Measurements from ENCODE around the gene TRPM3. TPM values are rescaled to one million over a fixed set of nuclear protein-coding genes. Genes with fewer than 3 reads are reported as not detected.
A peak's percentile ranks its signal among the peaks of the same experiment; 100 is the strongest.

TRPM3 gene
- total RNA-seq, 1 donor from 2014 or later, result 0.15 TPM

DNA sequence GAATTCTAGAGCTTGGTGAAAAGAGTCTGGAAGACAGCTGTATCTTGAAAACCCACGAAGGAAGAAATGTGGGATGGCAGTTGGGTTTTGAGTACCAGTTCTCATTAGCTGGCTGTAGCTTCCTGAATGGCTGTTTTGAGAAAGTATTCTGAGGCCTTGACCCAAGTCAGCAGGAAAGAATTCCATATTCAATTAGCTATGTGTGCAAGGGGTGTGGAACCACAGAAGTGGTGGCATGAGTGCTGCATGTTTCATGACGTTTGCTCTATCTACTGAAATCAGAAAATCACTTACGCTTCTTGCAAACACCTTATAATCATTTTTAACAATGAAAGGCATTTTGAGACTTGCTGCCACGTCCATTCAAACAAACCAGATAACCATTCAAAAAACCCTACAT, 69.1 kb downstream of the TRPM3 start:
- Histone ChIP-seq H3K36me3 (no peaks in the 10 kb centered on the region), H3K9me3 (no peaks in the 10 kb centered on the region), H3K4me3 (no peak overlapping the region), H3K27me3 (ENCODE audit: low read depth) (no peaks in the 10 kb centered on the region), H3K4me1 (no peaks in the 10 kb centered on the region), H3K27ac (no peak overlapping the region)
- intact Hi-C loops (cut with DNase I), result no loop called here
- no peak for TF ChIP-seq CTCF (IDR thresholded peaks at IDR 0.05)
- no peak for ATAC-seq
- DNase-seq, result no peak

DNA sequence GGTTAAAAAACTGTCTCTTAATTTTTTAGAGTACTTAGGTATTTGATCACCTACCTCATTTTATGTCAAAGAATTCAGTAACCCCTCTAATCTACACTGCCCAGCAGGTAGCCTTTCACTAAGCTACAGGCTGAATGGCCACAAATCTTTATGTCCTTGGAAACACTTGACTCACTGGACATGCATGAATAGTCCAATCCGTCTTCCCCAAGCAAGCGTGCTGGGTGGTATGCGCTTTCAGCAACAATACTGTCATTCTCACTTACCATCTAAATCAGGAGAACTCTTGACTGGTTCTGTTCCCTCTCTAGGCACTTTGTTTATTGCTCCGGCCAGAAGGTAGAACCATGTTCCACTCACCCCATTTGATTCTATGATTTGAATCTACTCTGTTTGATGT, 73.1 kb downstream of the TRPM3 start:
- ATAC-seq, result no peak
- TF ChIP-seq CTCF (IDR thresholded peaks at IDR 0.05), result no peak
- Histone ChIP-seq H3K4me3 (no peak overlapping the region), H3K27me3 (ENCODE audit: low read depth) (no peaks in the 10 kb centered on the region), H3K36me3 (no peaks in the 10 kb centered on the region), H3K9me3 (no peaks in the 10 kb centered on the region), H3K4me1 (no peaks in the 10 kb centered on the region), H3K27ac (no peak overlapping the region)
- intact Hi-C loops (cut with DNase I), result no loop called here
- DNase-seq, result no peak

GRCh38 chr9:71042448-71042990, 78.9 kb downstream of the TRPM3 start:
- ATAC-seq (no peak), DNase-seq (no peak)
- TF ChIP-seq CTCF (IDR thresholded peaks at IDR 0.05), result no peak
- H3K9me3 ChIP-seq, result no peaks in the 10 kb centered on the region
- intact Hi-C loops (cut with DNase I), result no loop called here
- H3K27ac ChIP-seq, result no peak overlapping the region
- no peaks in the 10 kb centered on the region for H3K36me3 ChIP-seq
- no peaks in the 10 kb centered on the region for H3K4me1 ChIP-seq
- H3K27me3 ChIP-seq (ENCODE audit: low read depth), result no peaks in the 10 kb centered on the region
- no peak overlapping the region for H3K4me3 ChIP-seq

DNA sequence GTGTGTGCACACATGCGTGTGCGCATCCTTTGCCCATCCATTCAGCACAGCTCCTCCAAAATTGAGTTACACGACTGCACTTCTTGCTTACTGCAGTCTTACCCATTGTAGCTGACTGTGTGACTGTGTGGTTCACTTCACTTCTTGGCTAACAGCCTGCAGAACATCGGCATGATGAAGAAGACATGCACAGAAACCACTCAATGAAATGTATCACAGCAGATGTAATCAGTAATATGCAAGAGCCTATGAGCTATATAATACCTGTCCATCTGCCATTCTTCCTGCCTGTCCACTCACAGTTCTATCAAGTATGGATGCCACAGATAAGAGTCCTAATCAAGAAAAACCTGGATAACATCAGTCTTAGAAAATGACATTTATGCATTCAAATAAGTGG, 83.9 kb downstream of the TRPM3 start:
- ATAC-seq (no peak), DNase-seq (no peak)
- intact Hi-C loops (cut with DNase I), result no loop called here
- no peaks in the 10 kb centered on the region for H3K9me3 ChIP-seq
- no peak for TF ChIP-seq CTCF (IDR thresholded peaks at IDR 0.05)
- H3K4me3 ChIP-seq, result no peak overlapping the region
- H3K27ac ChIP-seq, result no peak overlapping the region
- H3K36me3 ChIP-seq, result no peaks in the 10 kb centered on the region
- H3K27me3 ChIP-seq (ENCODE audit: low read depth), result no peaks in the 10 kb centered on the region
- H3K4me1 ChIP-seq, result no peaks in the 10 kb centered on the region

DNA sequence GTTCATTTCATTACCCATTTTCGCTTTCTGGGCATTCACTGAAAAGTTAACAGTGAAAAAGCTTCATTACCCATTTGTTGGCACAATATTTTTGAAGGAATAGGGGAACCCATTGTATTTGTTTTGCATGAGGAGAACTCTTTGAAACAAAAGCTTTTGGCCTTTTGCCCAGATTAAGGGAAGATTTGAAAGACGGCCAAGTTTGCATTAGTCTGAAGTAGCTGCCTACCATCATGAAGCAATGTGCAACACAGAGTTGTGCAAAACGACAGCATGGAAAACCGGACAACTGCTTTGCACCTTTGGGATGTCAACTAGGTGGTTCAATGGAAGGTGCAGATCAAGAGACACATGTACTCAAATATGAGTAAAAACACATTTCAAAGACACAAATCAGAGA, 84.9 kb downstream of the TRPM3 start:
- Histone ChIP-seq H3K36me3 (no peaks in the 10 kb centered on the region), H3K27me3 (ENCODE audit: low read depth) (no peaks in the 10 kb centered on the region), H3K4me1 (no peaks in the 10 kb centered on the region), H3K27ac (no peak overlapping the region), H3K4me3 (no peak overlapping the region), H3K9me3 (no peaks in the 10 kb centered on the region)
- intact Hi-C loops (cut with DNase I), result no loop called here
- ATAC-seq, result peak in 1 of 2 donors; percentile 28
- no peak for DNase-seq
- no peak for TF ChIP-seq CTCF (IDR thresholded peaks at IDR 0.05)

DNA sequence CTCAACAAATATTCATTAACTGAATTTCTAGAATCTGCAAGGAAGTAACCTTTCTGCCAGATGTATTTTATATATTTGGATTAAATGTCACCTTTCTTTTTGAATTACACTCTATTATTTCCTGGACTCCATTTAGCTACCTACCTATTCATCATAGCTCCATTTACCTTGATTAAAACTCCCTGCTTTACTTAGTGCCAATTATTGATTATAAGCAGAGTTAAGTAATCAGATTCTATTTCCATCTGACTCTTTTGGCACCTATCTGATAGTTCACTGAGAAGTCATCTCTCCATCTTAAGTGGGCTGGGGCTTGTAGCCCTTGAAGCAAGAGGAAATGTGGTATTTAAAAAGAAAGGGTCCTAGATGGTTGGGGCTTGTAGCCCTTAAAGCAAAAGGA, 88.6 kb downstream of the TRPM3 start:
- intact Hi-C loops (cut with DNase I), result no loop called here

More for the DNA sequence above, 88.6 kb downstream of the TRPM3 start:
- H3K36me3 ChIP-seq, result no peaks in the 10 kb centered on the region
- no peaks in the 10 kb centered on the region for H3K9me3 ChIP-seq
- TF ChIP-seq CTCF (IDR thresholded peaks at IDR 0.05), result no peak
- H3K27me3 ChIP-seq (ENCODE audit: low read depth), result no peaks in the 10 kb centered on the region
- DNase-seq, result no peak
- no peak overlapping the region for H3K27ac ChIP-seq
- no peaks in the 10 kb centered on the region for H3K4me1 ChIP-seq
- no peak overlapping the region for H3K4me3 ChIP-seq
- ATAC-seq, result no peak
